Stimulated activated CD4-positive, alpha-beta T cell treated with anti-CD3 and anti-CD28 coated beads, Interleukin-15, amount 100 ng/mL, for 1 hour (primary cell): ENCODE results near the gene GRIK4.

Experiments
- DNase-seq, 2 donors: peaks; one replicate each; pipeline ENCODE4 v3.0.0-alpha.2; 2020; ENCODE audit warnings: low read depth in 1 of 2, low spot score in 1 of 2

Gene GRIK4

DNA sequence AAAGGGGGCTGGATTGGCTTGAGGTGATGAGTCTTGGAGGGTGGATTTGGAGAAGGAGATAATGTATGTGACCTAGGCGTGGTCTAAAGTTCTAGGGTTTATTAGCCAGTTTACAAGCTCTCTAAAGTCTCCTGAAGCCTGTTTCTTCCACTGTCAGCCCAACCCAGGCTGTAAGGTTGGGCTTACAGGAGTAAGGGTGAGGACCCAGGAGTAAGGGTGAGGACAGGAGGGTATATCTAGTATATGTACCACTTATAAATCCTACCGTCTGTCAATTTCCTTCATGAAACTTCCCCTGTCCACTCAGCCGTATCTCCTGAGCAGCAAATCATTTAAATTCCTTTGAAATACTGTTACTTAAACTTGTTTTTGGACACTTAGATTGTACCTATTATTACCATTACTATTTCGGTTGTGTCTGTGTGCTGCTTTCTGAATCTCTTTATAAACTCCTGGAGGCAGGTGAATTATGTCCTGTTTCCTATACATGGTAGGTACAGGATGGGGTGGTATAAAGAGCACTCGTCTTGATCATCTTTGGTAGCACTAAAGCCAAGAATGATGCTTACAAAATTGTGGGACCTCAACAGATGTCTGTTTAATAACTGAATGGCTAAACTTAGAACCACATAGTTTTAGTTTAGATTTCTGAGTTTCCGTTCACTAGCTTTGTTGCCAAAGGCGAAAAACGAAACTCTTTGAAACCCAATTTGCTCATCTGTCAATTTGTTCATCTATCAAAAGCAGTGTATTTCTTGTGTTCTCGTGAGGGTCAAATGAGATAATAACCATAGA, 192.0 kb downstream of the GRIK4 start:
- no peak for DNase-seq

DNA sequence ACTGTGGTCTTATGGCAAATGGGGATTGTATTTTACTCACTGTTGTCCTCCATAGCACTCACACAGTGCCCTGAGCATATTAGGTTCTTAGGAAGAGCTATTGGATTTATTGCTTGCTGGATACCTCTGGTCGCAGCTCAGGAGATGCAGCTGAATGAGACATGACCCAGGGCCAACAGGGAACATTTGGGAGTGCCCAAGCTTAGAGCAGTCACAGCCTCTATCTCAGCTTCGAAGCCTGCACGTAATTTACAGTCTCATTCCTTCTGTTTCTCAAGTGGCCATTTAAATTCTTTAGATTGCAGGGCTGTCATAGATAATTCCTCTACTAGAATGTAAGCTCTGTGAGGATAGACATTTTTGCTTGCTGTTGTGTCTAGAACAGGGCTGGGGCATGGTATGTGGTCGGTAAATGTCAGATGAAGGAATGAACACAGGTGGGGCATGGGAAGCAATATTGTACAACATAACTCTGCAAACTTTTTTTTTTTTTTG, 192.8 kb downstream of the GRIK4 start:
- DNase-seq = no peak

DNA sequence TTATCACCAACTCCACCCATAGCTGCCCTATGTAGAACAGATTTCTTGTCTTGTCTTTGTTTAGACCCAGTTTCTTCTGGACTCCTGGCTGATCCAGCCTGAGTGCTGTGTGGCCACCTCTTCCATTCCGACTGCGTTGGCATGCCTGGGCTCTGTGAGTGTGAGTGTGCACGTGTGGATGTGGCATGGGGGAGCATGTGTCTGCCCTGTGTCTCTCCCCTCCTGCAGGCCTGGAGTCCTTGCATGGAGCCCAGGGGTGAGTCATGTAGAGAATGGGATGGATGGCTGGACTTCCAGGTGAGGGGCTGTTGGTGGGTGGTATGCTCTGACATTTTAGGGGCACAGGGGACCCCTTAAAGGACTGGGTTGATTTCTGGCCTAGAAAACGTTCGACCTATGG, 194.7 kb downstream of the GRIK4 start:
- DNase-seq = no peak

DNA sequence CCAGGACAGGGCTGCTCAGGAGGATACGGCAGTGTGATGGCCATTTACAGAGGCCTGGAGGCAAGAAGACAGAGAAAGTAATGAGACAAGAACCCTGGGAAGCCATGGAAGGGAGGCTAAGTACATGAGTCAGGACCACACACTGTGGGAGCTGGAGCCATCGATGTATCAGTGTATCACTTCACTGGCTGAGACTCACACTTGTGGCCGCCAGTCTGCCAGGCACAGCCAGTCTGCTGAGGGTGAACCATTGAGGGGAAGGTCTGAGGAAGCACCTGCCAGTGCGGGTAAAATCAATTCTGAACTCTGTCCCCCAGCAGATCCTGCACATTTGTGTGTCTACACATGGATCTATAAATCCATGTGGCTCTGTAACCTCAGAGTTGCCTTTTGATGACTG, 195.6 kb downstream of the GRIK4 start:
- DNase-seq = no peak

DNA sequence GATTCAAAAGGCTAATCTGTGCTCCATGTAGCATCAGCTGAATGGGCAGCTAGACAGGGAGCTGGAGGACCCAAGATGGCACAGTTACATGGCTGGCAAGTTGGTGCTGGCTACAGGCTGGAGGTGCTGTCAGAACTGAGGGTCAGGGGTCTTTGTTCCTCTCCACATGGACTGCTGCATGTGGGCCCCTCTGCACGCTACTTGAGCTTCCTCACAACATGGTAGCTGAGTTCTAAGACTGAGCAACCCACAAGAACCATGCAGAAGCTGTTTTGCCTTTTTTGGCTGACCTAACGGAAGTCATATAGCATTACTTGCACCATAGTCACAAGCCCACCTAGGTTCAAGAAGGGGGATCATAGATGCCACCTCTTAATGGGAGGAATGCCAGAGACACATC, 196.1 kb downstream of the GRIK4 start:
- DNase-seq = no peak

DNA sequence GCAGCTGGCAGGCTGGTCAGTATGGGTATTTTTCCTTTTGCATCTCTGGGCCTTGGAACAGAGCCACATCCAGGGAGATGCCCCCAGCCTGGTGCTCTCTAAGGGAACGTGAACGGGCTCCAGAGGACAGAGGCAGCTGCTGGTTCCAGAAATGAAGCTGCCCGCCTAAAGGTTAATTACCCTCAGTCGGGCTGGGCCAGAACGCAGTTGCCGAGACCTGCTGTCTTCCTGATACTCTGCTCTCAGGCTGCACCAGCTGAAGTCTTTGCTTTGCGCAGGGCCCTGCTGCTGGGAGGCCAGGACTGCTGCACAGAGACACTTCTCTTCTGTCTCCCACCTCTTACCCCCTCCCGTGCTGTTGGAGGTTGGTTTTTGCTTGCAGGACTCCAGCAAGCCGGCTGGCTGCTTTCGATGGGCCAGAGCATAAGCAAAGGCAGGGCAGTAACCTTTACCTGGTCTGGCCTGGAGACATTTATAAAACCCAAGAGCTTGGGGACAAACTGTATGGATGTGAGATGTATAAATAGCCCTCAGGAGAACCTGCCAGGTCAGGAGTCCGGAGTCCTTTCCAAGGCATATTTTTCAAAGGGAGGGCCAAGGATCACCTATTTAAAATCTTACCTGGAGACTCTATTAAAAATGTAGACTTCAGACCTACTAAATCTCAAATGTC, 197.1 kb downstream of the GRIK4 start:
- no peak for DNase-seq

DNA sequence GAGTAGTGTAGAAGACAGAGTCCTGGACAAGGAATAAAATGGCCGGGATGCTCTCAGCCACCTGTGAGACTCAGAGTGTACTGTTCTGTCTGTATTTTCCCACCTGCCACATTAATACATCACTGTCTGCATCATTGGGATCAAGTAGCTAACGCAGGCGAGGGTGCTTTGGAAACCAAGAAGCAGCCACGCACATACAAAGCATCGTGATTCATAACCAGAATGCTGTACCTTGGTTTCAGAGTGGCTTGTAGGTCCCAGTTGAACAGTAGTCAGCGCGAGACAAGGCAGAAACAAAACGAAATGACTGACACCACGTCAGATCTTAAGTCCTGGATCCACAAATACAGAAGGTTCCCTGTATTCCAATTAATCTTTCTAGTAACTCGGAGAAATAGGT, 198.3 kb downstream of the GRIK4 start:
- no peak for DNase-seq

DNA sequence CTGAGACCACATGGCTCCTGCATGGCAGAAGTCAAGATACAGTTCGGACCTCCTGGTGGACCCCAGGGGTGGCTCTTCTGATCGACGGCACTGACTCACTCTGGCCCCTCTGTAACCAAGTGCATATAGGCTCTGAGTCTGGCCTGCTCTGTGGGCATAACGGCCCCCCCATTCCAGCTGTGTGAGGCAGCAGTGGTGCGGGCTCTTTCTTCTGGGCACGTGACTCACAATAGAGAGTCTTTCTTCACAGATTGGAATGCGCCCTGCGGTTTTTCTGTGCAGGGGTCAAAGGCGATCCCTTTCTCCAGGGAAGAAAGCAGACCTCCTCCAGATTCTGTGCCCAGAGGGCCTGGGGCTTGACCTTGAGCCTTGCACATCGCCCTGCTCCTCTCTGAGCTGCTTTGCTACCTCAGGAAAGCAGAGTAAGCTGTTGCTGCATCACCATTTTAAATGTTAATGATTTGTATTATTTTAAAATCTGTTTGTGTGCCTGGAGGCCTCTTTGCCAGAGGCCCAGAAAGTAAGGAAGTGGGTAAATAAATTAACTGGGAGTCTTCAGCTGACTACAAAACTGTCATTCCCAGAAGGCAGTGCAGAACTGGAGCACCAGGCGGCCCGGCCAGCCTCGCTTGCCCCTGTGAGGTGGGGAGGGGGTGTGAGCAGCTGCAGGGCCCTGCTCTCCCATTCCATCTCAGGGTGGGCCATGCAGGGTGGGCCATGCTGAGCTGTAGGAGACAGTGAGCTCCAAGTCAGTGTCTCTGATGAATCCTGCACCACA, 199.0 kb downstream of the GRIK4 start:
- no peak for DNase-seq

DNA sequence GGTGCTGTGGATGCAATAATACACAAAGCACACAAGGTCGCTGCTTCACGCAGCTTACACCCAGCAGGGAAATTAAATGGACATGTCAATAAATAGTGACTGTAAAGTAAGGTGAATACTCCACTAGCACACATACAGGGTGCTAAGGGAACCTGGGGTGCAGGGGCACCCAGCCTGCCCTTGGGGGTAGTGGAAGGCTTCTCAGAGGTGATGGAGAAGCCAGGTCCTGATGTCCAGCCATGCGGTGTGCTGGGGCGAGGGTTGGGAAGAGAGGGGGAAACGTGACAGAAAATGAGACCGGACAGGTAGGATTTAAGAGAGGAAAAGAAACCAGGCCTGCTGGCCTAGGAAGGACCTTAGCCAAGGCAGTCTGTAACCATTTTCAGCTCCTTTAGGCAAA, 200.5 kb downstream of the GRIK4 start:
- no peak for DNase-seq

DNA sequence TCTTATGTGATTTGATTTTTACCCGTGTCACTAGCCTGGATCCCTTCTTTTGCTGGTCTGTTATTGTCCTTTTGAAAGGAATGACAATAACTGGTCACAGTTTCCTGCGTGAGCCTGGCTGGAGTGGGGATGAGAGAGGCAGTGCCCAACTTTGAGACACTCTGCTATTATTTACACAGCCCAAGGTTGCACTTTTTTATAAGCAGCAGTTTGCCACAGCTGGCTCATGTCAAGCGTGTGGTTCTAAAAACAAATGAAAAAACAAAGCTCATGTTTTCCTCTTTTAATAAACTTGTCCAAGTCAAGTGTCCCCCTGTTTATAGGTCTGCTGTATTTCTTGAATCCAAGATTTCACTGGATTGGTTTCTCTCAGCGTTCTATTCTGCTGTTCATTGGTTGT, 201.3 kb downstream of the GRIK4 start:
- no peak for DNase-seq

DNA sequence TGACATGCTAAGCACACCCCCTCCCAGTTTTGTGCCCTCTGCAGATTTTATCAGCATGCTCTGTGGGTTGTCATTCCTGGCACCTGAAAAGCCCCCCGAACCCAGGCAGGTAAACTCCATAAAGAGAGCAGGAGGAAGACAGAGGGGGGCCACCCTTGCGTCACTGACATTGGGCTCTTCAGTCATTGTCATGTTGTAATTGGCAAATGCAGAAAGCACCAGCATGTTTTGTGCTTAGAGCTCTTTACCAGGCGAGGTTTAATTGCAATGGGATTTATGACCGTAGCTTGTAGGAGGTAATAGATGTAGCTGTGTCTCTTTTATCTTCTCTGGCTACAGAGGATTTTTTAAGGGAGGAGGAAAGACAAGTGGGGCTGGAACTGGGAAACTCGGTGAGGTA, 201.7 kb downstream of the GRIK4 start:
- no peak for DNase-seq

DNA sequence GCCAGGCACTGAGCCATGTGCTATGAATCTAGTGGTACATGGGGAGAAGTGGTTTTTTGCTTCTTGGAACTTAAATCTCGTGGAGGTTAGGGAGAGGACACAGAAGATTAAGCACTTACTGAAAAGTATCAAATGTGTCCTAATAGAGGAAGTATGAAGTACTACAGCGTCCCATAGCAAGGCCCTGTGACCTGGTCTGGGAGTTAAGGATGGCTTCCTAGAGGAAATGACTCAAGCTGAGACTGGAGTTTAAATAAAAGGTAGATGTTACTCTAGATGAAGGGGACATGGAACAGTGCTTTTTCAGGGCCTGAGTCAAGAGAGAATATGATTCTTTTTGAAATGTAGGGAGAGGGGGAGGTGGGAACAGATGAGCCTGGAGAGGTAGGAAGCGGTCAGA, 202.9 kb downstream of the GRIK4 start:
- no peak for DNase-seq

DNA sequence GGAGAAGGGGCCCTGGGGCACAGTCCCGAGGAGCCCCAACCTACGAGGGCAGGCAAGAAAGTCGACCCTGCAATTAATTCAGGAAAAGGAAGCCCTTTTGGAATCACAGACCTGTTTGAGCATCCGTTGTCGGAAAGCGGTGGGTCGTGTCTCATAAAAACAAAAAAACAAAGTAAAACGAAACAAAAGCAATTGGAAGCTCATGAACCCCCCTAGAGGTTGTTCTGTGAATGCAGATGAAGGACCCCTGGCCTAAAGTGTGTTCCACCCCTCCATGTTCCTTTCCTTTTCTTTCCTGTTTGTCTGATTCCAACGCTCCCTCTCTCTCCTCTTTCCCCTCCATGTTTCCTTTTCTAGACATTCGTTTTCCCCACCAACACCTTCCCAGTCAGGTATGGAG, 203.7 kb downstream of the GRIK4 start:
- no peak for DNase-seq

DNA sequence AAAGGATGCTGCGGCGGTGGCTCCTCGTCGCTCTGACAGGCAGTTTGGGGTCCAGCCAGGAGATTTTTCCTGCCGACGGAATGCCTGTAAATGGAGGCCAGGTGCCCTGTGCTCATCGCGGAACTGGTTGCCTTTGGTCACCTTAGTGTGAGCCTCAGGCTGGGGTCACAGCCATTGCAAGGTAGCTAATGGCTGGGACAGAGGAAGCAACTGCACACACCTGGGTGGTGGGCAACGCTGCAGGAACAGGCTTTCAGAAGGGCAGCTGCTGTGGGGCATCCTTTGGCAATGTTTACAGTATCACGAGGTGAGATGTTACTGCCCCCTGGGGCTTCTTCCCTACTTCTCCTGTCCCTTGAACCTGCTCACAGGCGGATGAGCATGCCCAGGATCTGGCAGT, 205.5 kb downstream of the GRIK4 start:
- no peak for DNase-seq

DNA sequence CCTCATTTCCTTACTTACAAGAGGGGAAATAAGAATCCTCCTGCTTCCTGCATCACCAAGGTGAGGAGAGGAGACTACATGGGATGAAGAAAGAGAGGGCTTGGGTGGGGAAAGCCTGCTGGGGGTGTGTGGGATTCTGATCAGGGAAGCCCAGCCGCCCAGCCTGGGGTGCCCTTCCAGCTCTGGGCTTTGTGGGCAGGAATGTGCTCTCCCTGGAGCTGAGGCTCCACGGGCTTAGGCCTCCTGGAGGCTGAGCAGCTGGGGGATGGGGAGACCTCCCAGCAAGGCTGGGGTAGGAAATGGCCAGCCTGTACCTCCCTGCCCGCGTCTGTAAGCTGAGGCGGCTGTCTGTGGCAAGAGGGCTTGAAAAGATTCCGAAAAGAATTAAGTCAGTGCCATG, 206.1 kb downstream of the GRIK4 start:
- DNase-seq = no peak

DNA sequence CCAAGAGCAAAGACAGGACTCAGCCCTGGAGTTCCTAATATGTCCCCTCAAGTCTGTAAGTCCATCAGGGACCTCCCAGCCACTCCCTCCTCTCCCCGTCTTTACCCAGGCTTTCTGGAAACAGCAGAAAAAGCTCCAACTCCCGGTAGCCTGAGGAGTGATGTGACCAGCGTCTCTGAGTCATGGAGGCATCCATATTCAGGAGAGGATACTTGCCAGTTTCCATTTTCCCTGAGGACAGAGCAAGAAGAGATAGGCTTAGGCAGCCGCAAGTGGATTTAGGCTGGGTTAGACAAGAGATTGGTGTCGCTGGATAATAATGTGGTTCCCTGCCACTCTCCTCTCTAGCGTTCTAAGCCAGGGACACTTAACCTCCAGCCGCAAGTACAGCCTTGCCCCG, 206.6 kb downstream of the GRIK4 start:
- DNase-seq = no peak

DNA sequence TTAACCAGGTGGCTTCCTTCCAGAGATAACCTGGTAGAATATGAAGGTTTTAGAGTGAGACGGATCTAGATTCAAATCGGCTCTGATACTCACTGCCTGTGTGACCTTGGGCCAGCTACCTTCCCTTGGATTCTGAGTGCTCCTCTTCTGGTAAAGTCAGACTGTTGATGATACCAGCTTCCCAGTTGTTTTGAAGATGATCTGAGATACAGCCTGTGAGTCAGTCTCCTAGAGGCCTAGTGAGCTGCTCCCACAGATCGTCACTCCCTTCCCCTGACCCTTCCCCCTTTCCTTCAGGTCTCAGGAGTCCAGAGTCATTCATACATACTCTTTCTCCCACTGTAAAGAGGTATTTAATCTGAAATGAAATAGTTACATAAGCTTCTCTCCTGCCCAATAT, 207.8 kb downstream of the GRIK4 start:
- no peak for DNase-seq

DNA sequence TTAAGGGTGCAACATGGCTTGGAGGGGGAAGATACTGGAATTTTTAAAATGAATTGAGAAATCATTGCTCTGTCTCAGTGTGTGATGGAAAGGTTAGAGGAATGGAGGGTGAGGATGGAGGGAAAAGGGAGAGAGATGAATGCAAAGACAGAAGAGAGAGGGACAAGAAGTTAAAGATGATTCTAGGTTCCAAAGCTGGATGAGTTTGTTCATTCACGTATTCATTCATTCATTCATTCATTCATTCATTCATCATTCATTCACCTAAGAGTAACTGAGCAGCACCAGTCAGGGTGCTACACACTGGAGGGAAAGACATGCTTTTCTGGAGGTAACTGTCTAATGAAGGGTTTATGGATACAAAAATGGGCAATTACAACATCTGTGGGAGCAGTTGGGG, 209.2 kb downstream of the GRIK4 start:
- no peak for DNase-seq

DNA sequence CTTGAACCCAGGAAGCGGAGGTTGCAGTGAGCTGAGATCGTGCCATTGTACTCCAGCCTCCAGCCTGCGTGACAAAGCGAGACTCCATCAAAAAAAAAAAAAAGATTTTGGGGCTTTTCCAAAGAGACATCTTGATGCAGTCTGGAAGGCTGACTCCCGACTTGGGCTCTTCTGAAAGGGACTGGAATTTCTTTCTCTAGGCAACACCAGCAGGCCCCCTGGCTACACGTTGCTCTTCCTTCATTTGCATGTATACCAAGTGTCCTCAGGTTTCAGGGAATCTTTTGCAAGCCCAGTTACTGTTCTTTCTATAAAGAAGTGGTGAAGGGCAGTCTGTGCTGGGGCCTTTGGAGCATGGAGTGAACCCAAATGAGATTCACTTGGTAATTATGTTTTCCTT, 211.0 kb downstream of the GRIK4 start:
- no peak for DNase-seq

DNA sequence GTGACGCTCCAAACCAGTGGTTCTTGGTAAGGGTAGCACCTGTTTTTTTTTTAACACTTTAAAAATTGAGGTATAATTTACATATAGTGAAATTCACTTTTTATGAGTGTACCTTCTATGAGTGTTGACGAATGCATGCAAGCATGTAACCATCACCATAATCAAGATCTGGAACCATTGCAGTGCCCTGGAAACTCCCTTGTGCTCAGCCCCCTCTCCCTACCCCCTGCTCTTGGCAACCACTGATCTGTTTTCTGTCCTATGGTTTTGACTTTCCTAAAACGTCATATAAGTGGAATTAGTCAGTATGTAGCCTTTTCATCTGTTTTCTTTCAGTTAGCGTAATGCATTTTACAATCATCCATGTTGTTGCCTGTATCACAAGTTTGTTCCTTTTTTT, 212.2 kb downstream of the GRIK4 start:
- DNase-seq = no peak

DNA sequence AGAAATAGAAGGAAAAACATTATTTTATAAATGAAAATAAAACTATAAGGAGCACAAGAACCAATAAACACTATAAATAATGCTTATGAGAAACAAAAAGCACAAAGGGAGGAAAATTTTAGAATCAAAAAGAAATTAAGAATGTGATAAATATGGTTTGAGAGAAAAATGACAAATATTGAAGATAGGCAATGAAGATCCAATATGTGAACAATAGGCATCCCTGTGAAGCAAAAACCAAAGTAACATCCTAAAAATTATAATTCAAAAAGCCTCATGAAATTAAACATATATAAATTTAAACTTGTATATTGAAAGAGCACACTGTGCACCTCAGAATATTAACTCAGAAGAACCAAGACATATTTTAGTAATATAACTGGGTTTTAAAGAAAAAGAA, 216.2 kb downstream of the GRIK4 start:
- DNase-seq = no peak

DNA sequence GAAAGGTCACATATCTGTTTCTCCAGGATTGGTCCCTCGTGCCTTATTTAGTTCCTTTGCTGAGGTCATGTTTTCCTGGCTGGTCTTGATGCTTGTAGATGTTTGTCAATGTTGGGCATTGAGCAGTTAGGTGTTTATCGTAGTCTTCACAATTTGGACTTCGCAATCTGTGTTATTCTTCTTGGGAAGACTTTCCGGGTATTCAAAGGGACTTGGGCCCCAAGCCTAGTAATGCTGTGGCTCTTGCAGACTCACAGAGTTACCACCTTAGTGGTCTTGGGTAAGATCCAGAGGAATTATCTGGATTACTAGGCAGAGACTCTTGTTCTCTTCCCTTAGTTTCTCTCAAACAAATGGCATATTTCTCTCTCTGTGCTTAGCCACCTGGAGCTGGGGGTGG, 223.5 kb downstream of the GRIK4 start:
- no peak for DNase-seq
